GM10847 (cell line): ENCODE data around the gene MYRF.

ENCODE experiments used
- POLR2A ChIP-seq: IDR thresholded peaks from 2 replicates; pipeline ENCODE4 v1.6.1; 2011; ENCODE audit not compliant: insufficient read length; ENCODE audit errors: extremely low read depth

The MYRF gene

GRCh38 chr11:61782299-61782698 is 29.9 kb downstream of the MYRF start:
- TF ChIP-seq POLR2A, result no peak

- no peak for TF ChIP-seq POLR2A
Observed at GRCh38 chr11:61782841-61783240, 30.4 kb downstream of the MYRF start.

GRCh38 chr11:61783717-61784505 is 31.5 kb downstream of the MYRF start:
- TF ChIP-seq POLR2A, result no peak

DNA sequence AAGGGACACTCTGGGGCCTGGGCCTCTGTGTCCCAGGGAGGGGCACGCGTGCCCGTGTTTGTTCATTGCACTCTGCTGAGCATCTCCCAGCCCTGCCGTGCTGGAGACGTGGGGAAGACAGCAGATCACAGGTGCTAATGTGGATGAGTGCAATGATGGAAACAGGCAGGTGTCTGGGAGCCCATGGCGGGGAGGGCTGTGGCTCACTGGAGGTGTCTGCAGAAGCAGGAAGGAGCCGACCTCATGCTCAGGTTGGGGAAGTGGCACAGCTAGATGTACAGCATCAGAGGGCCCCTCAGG is 32.0 kb downstream of the MYRF start:
- no peak for TF ChIP-seq POLR2A

- TF ChIP-seq POLR2A, result no peak
Observed at GRCh38 chr11:61785837-61786402, 33.5 kb downstream of the MYRF start.

DNA sequence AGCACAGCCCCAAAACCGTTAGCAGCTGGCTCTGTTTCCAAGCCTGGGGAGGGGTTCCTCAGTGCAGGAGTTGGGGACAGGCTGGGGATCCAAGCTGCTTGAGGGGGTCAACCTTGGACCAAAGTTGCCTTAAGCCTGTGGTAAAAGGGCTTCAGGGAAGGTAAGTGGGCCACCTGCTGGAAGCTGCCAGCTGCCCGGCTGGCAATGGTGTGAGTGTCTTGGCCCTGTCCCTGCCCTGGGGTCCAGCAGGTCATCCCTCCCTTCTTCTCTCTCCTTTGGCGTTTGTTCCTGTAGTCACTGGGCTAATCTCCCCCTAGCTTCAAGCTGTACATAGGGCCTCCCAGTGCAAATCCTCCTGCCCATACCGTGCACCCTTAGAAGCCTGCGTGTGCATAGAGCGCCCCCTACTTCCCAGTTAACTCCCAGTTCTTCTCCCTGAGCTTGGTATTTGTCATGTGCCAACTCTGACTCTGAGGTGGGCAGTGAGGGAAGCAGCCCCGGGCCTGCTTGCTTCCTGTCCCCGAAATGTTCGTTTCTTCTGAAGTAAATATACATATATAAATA is 35.6 kb downstream of the MYRF start:
- no peak for TF ChIP-seq POLR2A

GRCh38 chr11:61791737-61792309 is 39.4 kb downstream of the MYRF start:
- TF ChIP-seq POLR2A, result no peak

DNA sequence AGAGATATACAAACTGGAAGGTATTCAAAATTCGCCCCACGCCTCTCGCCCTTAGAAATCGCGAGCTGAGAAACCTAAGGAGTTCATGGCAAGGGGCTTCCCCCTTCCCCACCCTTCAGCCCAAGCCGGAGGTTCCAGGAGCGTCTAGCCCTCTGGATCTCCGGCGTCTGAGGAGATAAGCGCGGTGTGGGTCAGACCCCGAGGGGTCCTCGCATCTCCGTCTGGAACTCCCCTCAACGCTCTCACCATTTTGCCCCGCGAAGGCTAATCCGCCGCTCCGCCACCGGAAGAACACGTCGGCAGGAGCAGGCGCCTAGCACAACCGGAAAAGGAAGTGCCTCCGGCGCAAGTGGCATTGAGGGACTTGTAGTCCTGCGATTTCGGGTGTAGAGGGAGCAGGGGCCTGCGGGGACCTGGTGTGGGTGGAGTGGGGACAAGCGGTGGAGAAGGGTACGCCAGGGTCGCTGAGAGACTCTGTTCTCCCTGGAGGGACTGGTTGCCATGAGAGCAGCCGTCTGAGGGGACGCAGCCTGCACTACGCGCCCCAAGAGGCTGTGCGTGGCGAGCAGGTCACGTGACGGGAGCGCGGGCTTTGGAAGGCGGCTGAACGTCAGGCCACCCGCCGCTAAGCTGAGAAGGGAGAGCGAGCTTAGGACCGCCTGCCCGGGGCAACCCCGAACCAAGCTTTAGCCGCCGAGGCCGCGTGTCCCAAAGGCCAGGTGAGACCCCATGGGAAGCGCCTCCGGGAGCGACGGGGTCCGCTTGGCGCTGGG is 40.1 kb downstream of the MYRF start, which contains the start of the genes FEN1 and TMEM258:
Gene FEN1, plus strand, starts transcription at position 602 of the 773 bp plus-strand sequence. CDS start 2,451 bp downstream, outside the sequence.
Gene TMEM258, minus strand, starts transcription at position 290 of the 773 bp plus-strand sequence. Its CDS starts 41 bp downstream, at position 249.
- TF ChIP-seq POLR2A, result peak; percentile 78

GRCh38 chr11:61793083-61793828 is 40.8 kb downstream of the MYRF start:
- TF ChIP-seq POLR2A, result no peak

- no peak for TF ChIP-seq POLR2A
Observed at GRCh38 chr11:61793829-61794204, 41.4 kb downstream of the MYRF start.

DNA sequence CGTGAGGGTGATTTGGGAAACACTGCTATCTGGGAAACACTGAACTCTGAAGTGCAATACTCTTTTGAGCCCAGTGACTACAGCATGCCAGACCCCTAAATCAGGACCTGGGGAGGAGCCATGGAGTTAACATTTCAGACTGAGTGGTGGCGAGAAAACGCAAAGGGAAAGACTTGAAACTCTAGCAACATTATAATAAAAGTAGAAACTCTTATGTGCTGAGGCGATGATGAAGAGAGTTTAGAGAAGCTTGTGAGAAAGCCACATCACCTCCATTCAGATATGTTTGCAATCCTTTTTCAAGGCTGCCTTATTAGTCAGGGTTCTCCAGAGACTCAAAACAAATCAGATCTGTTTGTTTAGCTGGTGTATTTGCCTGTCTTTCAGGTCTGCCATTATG is 42.1 kb downstream of the MYRF start:
- no peak for TF ChIP-seq POLR2A

GRCh38 chr11:61795459-61795858 is 43.0 kb downstream of the MYRF start:
- TF ChIP-seq POLR2A, result no peak

GRCh38 chr11:61795876-61796526 is 43.6 kb downstream of the MYRF start:
- TF ChIP-seq POLR2A, result no peak

GRCh38 chr11:61797263-61797944 is 45.0 kb downstream of the MYRF start:
- no peak for TF ChIP-seq POLR2A
